NCI-H2029 treated with DMSO at 0.1 percent for 48 hours (cell line): ENCODE measurements around the gene EIF3B.
"Not testable (repeated sequence)": the region's sequence is repeated elsewhere in the genome, so short reads cannot be mapped to it uniquely, and the experiment has no call there.

Source experiments
- DNase-seq: peaks from one replicate; lab custom pipeline; 2025; lab: John Stamatoyannopoulos, UW

The EIF3B gene

GRCh38 chr7:2399848-2400587 is 45.4 kb downstream of the EIF3B start:
- DNase-seq, result peak; percentile 72

- no peak for DNase-seq
Measured at GRCh38 chr7:2402687-2403013, 48.0 kb downstream of the EIF3B start.

DNA sequence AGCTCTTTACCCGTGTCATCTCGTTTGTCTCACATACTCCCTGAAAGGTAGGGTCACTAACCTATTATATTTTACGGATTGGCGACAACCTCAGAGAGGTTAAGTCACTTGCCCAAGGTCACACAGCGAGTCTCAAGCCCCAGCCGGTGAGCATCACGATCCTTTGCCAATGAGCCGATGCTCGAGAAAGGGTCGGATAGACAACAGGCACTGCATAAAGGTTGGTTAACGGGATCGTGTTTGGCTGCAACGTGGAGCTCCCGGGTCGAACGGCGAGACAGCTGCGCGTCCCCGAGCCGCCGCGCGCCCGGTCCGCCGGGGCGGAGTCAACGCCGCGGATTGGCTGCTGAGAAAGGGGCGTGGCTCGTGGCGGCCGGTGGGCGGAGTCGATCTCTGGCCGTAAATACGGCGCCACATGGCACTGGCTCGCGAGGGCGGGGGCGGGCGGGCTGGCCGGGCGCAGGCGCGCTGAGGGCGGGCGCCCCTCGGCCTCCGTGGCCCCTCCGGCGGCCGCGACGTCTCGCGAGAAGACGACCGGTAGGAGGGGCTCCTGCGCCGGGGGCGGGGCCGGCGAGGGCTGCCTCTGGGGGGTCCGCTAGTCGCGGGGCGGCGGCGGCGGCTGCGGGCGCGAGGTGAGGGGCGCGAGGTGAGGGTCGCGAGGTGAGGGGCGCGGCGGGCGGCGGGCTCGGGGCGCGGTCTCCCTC is 48.5 kb downstream of the EIF3B start, which contains the start of gene CHST12:
Gene CHST12, plus strand, starts transcription at position 598 of the 704 bp plus-strand sequence. CDS start 29,029 bp downstream, outside the sequence.
- peak; percentile 66 for DNase-seq

GRCh38 chr7:2403718-2404648 is 49.4 kb downstream of the EIF3B start:
- DNase-seq, result no peak

DNA sequence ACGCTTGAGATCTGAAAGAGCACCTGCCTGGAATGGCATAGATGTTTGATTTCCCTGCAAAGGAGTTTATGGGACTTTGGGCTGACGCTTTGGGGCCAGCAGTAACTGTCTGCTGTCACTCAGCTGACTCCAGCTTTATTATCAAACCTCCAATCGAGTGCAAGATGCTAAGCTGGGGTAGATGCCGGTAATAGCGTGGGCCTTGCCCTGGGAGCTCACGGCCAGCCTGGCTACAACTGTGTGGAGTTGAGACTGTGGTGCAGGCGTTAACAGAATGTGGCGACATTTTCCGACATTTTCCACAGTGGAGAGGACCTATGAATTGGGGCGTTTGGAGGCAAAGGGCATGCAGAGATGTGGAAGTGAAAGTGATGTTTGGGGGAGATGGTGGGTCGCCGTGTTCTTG is 50.1 kb downstream of the EIF3B start:
- DNase-seq, result no peak

- no peak for DNase-seq
Measured at GRCh38 chr7:2405201-2405600, 50.6 kb downstream of the EIF3B start.

DNA sequence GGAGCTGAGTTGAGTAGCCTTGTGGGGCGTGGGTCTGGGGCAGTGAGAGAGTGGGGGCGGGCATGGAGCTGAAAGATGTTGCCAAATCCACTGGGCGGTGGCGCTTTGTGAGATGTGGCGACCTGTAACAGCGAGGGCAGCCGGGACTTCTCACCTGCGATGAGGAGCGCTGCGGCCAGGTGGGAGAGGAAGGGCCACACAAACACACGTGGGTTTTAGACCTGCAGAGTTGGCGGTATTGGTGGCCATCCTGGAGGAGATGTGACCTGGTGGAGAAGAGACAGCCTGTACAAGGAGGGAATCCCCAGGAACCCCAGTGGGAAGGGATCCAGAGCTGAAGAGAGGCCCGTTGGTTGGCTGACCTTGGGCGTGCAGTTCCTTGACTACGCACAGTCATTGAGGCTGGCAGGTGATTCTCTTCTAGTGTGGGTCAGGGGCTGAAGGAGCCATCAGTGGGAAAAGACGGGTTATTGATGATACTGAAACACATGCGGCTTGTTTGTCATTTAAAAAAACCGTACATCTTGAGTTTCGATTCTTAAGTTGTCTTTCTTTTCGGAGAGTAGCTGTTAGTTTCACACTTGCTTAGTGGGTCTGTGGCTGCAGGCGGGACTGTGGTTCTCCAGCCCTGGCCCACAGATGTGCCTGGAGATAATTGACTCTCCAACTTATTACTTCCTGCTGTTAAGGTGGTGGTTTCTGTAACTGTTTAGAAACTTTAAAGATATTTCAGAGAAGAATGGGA is 51.1 kb downstream of the EIF3B start:
- DNase-seq, result no peak

DNA sequence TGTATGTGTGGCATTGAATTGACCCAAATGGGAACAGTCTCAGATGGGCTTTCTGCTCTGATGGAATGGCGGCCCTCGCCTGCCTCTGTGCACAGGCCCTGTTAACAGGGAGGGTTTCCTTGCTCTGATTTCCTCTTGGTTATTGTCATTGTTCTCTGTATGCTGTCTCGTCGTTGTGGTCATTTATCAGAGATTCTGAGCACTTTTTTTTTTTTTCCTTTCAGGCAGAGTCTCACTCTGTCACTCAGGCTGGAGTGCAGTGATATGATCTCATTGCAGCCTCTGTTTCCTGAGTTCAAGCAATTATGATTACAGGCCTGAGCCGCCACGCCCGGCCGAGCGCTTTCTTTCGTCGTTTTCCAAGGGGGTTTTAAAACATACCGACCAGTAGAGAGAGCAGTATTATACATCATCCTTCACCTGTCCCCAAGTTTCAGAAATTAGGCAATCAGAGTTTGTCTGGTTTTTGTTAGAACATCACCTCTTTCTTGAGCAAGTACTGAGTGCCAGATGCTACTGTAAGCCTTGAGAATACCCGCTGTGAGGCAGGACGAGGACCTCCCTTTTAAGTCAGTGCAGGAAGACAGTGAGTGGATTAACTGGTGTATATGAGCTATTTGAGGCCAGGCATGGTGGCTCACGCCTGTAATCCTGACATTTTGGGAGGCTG is 55.3 kb downstream of the EIF3B start:
- DNase-seq, result no peak

- DNase-seq, result no peak
Measured at GRCh38 chr7:2411049-2411448, 56.4 kb downstream of the EIF3B start.

GRCh38 chr7:2411815-2412586 is 57.4 kb downstream of the EIF3B start:
- DNase-seq, result no peak

- DNase-seq, result no peak
Measured at GRCh38 chr7:2412587-2413201, 58.1 kb downstream of the EIF3B start.

- no peak for DNase-seq
Measured at GRCh38 chr7:2416063-2416462, 61.4 kb downstream of the EIF3B start.

DNA sequence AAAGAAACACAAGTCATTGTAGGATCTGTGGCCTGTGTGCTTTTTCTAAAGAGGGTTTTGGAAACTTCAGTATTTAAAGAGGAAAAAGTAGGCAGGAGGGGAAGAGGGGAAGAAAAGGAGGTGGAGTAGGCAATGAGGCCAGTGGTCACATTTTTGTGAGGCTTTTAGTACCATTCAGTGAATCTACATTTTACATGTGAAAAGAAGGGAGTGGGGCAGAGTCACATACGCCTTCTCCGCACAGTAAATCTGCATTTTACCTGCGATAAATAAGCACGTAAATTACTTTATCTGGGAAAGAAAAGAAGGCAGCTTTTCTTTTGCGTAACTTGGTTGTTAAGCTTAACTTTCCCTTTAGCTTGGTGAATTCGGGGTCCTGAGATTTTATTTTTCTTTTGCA is 62.0 kb downstream of the EIF3B start:
- no peak for DNase-seq

GRCh38 chr7:2417178-2417577 is 62.6 kb downstream of the EIF3B start:
- not testable (repeated sequence) for DNase-seq

DNA sequence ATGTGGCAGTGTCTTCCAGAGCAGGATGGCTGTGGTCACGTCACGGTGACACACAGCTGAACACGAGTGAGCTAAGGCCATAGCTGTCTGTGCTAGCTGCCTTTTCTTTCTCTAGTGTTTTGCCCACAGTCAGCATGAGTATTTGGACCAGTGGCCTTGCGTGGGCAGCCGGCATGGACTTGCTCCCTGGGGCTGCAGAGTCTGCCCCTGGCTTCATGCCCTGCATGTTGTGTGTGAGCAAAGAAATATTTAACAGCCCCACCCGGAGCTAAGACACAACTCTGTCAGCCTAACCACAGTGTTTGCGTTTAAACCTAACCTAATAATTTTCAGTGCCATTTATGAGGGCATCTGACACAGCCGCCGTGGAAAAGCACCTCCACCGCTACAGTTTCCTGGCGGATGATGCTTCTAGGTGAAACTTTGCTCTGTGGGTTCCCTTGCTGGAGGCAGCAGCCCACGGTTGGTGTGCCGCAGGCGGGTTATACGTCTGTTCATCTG is 63.4 kb downstream of the EIF3B start:
- DNase-seq, result no peak

DNA sequence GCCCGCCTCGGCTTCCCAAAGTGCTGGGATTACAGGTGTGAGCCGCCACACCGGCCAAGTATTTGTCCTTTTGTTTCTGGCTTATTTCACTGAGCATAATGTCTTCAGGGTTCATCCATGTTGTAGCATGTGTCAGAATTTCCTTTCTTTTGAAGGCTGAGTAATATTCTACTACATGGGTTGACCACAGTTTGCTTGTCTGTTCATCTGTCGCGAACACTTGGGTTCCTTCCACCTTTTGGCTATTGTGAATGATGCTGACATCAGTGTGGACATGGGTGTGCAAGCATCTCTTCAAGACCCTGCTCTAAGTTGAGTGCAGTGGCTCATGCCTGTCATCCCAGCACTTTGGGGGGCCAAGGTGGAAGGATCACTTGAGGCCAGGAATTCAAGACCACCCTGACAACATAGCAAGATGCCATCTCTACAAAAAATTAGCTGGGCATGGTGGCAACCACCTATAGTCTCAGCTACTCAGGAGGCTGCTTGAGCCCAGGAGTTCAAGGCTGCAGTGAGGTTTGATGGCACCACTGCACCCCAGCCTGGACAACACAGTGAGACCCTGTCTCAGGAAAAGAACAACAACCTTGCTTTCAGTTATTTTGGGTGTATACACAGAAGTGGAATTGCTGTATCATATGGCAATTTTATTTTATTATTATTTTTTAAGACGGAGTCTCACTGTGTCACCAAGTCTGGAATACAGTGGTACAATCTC is 65.7 kb downstream of the EIF3B start:
- no peak for DNase-seq

DNA sequence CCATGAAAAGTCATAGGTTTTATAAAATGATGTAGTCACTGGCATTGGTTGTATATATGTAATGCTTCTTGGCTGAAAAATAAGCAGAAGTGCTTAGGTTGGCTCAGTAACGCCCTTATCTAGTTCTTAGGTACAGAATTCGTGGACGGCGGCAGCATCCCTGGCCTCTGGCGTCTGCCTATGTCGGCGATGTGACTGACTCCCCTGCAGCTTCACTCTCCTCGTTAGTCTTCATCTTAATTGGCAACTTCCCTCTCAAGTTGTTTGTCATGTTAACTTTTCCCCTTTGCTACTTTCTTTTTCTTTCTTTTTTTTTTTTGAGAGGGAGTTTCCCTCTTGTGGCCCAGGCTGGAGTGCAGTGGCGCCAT is 67.3 kb downstream of the EIF3B start:
- no peak for DNase-seq

- no peak for DNase-seq
Measured at GRCh38 chr7:2425749-2426148, 71.1 kb downstream of the EIF3B start.
